H1 (cell line): ENCODE measurements around the gene HECTD4. TPM values are rescaled to one million over a fixed set of nuclear protein-coding genes. Genes with fewer than 3 reads are reported as not detected.

ENCODE experiments used
- CTCF ChIA-PET: fragments of 300-600 bp; sonication (Branson Sonifier 250); formaldehyde crosslinking; loops from one replicate; lab custom pipeline; 2021; ENCODE audit not compliant: partially characterized antibody; lab: Charles Lee
- POLR2A ChIA-PET: fragments of 300-600 bp; sonication (Branson Sonifier 250); formaldehyde crosslinking; loops from one replicate; lab custom pipeline; 2021; ENCODE audit warnings: inconsistent platforms; ENCODE audit not compliant: partially characterized antibody; lab: Charles Lee
- DNase-seq, 2 experiments: peaks; one replicate each; pipeline versions ENCODE4 v3.0.0 to v3.0.0-alpha.2; 2010 to 2022; ENCODE audit warnings: low spot score in 2 of 2, low read depth in 1 of 2, mixed read lengths in 1 of 2
- FAIRE-seq: peaks from 2 replicates; lab custom pipeline; 2011; peaks lifted over from hg19 to GRCh38; lab: Jason Lieb, UNC
- H2AFZ ChIP-seq: 2 replicates; pipeline ENCODE4 v1.8.1; 2012; ENCODE audit warnings: low read length, inconsistent platforms
- H2AK5ac ChIP-seq: 2 replicates; pipeline ENCODE4 v1.6.1; 2013; ENCODE audit warnings: low read depth, low read length
- H2BK120ac ChIP-seq: replicated peaks from 2 replicates; pipeline ENCODE3; 2013; ENCODE audit warnings: low read depth, low read length, inconsistent platforms
- H2BK12ac ChIP-seq: 2 replicates; pipeline ENCODE4 v1.6.1; 2013; ENCODE audit warnings: low read depth, low read length
- H2BK15ac ChIP-seq: 2 replicates; pipeline ENCODE4 v1.6.1; 2013; ENCODE audit warnings: low read length
- H2BK20ac ChIP-seq: 2 replicates; pipeline ENCODE4 v1.6.1; 2013; ENCODE audit warnings: low read length
- H2BK5ac ChIP-seq: 2 replicates; pipeline ENCODE4 v1.6.1; 2013; ENCODE audit warnings: low read depth, low read length
- H3K14ac ChIP-seq: 2 replicates; pipeline ENCODE4 v1.6.1; 2013; ENCODE audit warnings: inconsistent platforms; ENCODE audit not compliant: insufficient read length
- H3K18ac ChIP-seq: 2 replicates; pipeline ENCODE4 v1.6.1; 2013; ENCODE audit warnings: low read length; ENCODE audit errors: extremely low read depth
- H3K23ac ChIP-seq: 2 replicates; pipeline ENCODE4 v1.6.1; 2013; ENCODE audit warnings: inconsistent platforms; ENCODE audit not compliant: insufficient read length
- H3K23me2 ChIP-seq: 2 replicates; pipeline ENCODE4 v1.6.1; 2013; ENCODE audit warnings: low read depth, low read length
- H3K27ac ChIP-seq: 2 replicates; pipeline ENCODE4 v1.6.1; 2011; ENCODE audit warnings: low read depth, low read length, inconsistent platforms
- H3K27me3 ChIP-seq, 4 experiments: replicated peaks in 1 of 4; 1 replicate in 1 of 4; 2 replicates in 3 of 4; pipeline versions ENCODE4 v1.6.1 to v1.8.1; 2011 to 2013; ENCODE audit warnings: low read length in 3 of 4, mild to moderate bottlenecking in 3 of 4, inconsistent platforms in 2 of 4, mixed read lengths in 2 of 4, moderate library complexity in 1 of 4; ENCODE audit not compliant: control insufficient read depth in 3 of 4, insufficient read depth in 3 of 4; ENCODE audit errors: extremely low read depth in 1 of 4
- H3K36me3 ChIP-seq, 4 experiments: 2 replicates each; pipeline versions ENCODE4 v1.6.1 to v1.8.1; 2011 to 2013; ENCODE audit warnings: mild to moderate bottlenecking in 4 of 4, low read length in 3 of 4, moderate library complexity in 2 of 4, control low read depth in 1 of 4, inconsistent platforms in 1 of 4; ENCODE audit not compliant: insufficient read depth in 4 of 4, control insufficient read depth in 2 of 4
- H3K4ac ChIP-seq: replicated peaks from 2 replicates; pipeline ENCODE3; 2013; ENCODE audit warnings: low read length, low read depth, mixed read lengths, inconsistent platforms; ENCODE audit not compliant: insufficient read length
- H3K4me1 ChIP-seq, 4 experiments: replicated peaks in 1 of 4; 1 replicate in 1 of 4; 2 replicates in 3 of 4; pipeline versions ENCODE4 v1.6.1 to v1.8.1; 2011 to 2013; ENCODE audit warnings: low read length in 3 of 4, inconsistent platforms in 2 of 4, mixed read lengths in 1 of 4; ENCODE audit not compliant: insufficient read depth in 4 of 4, control insufficient read depth in 3 of 4
- H3K4me2 ChIP-seq, 2 experiments: 2 replicates each; pipeline versions ENCODE4 v1.6.1 to v1.8.1; 2011 to 2013; ENCODE audit warnings: low read depth in 2 of 2, low read length in 2 of 2, control low read depth in 1 of 2, inconsistent platforms in 1 of 2, mild to moderate bottlenecking in 1 of 2; ENCODE audit not compliant: insufficient read depth in 1 of 2
- H3K4me3 ChIP-seq, 4 experiments: fragments of 200-600, 300-600 bp in 1 of 4; sonication (generic), shearing (Covaris generic), sonication (Bioruptor Twin) in 1 of 4; 2 replicates each; pipeline versions ENCODE4 v1.5.1 to v1.8.1; 2011 to 2016; ENCODE audit warnings: low read length in 4 of 4, low read depth in 3 of 4, control low read depth in 2 of 4, inconsistent platforms in 2 of 4, mild to moderate bottlenecking in 2 of 4, mixed read lengths in 1 of 4, moderate library complexity in 1 of 4; ENCODE audit not compliant: insufficient read depth in 2 of 4; ENCODE audit errors: extremely low read depth in 1 of 4
- H3K56ac ChIP-seq: replicated peaks from 2 replicates; pipeline ENCODE3; 2013; ENCODE audit warnings: low read depth, mild to moderate bottlenecking, mixed read lengths, low read length, inconsistent platforms; ENCODE audit not compliant: insufficient read length
- H3K79me1 ChIP-seq: 2 replicates; pipeline ENCODE4 v1.6.1; 2013; ENCODE audit warnings: low read depth, low read length, control low read depth
- H3K79me2 ChIP-seq, 2 experiments: 2 replicates each; pipeline versions ENCODE4 v1.6.1 to v1.8.1; 2012 to 2013; ENCODE audit warnings: low read length in 2 of 2, mild to moderate bottlenecking in 2 of 2, inconsistent platforms in 1 of 2; ENCODE audit not compliant: insufficient read depth in 2 of 2, control insufficient read depth in 1 of 2
- H3K9ac ChIP-seq, 4 experiments: replicated peaks in 1 of 4; 1 replicate in 1 of 4; 2 replicates in 3 of 4; pipeline versions ENCODE4 v1.6.1 to v1.8.1; 2011 to 2013; ENCODE audit warnings: low read depth in 3 of 4, low read length in 3 of 4, control low read depth in 2 of 4, mild to moderate bottlenecking in 2 of 4, moderate library complexity in 2 of 4, inconsistent platforms in 1 of 4; ENCODE audit errors: extremely low read depth in 1 of 4
- H3K9me3 ChIP-seq, 2 experiments: 2 replicates each; pipeline versions ENCODE4 v1.6.1 to v1.8.1; 2012 to 2013; ENCODE audit warnings: mild to moderate bottlenecking in 2 of 2, moderate library complexity in 2 of 2, control low read depth in 1 of 2, inconsistent platforms in 1 of 2, low read depth in 1 of 2, low read length in 1 of 2, mixed read lengths in 1 of 2; ENCODE audit not compliant: insufficient read depth in 2 of 2
- H4K20me1 ChIP-seq, 2 experiments: replicated peaks in 1 of 2; 2 replicates each; pipeline versions ENCODE3 to v1.8.1; 2011 to 2013; ENCODE audit warnings: inconsistent platforms in 2 of 2, low read length in 2 of 2, mild to moderate bottlenecking in 1 of 2; ENCODE audit not compliant: insufficient read depth in 2 of 2, control insufficient read depth in 1 of 2
- H4K5ac ChIP-seq: 2 replicates; pipeline ENCODE4 v1.6.1; 2013; ENCODE audit warnings: low read length, low read depth, mixed read lengths, inconsistent platforms; ENCODE audit not compliant: insufficient read length
- H4K8ac ChIP-seq: 2 replicates; pipeline ENCODE4 v1.8.0; 2013; ENCODE audit warnings: mild to moderate bottlenecking, moderate library complexity, low read length, inconsistent platforms; ENCODE audit not compliant: insufficient read depth; ENCODE audit errors: extremely low read depth
- H4K91ac ChIP-seq: replicated peaks from 2 replicates; pipeline ENCODE3; 2013; ENCODE audit warnings: low read length, mixed read lengths, inconsistent platforms; ENCODE audit not compliant: insufficient read length
- BRCA1 ChIP-seq: IDR thresholded peaks from 2 replicates; pipeline ENCODE4 v1.6.1; 2012; ENCODE audit warnings: low read depth, low read length, improper control_type of control experiment
- CEBPB ChIP-seq: IDR thresholded peaks from 2 replicates; pipeline ENCODE4 v1.6.1; 2012; ENCODE audit warnings: low read depth, low read length
- EZH2 ChIP-seq: fragments of 200-600 bp; sonication (generic); IDR thresholded peaks from 2 replicates; pipeline ENCODE4 v1.7.1; 2012; ENCODE audit warnings: low read depth, mild to moderate bottlenecking, moderate library complexity, low read length, inconsistent platforms; ENCODE audit not compliant: severe bottlenecking
- HDAC2 ChIP-seq, 2 experiments: fragments of 300-600 bp in 1 of 2; sonication (generic) in 1 of 2; IDR thresholded peaks; 2 replicates each; pipeline ENCODE4 v1.6.1; 2011 to 2012; ENCODE audit warnings: low read depth in 2 of 2, low read length in 2 of 2, mild to moderate bottlenecking in 2 of 2, moderate library complexity in 2 of 2, borderline replicate concordance in 1 of 2, inconsistent platforms in 1 of 2
- JUND ChIP-seq: IDR thresholded peaks from 2 replicates; pipeline ENCODE4 v1.6.1; 2011; ENCODE audit warnings: mild to moderate bottlenecking, improper control_type of control experiment, low read length
- KDM1A ChIP-seq: fragments of 200-600, 300-600 bp; sonication (generic); IDR thresholded peaks from 2 replicates; pipeline ENCODE4 v1.7.1; 2016; ENCODE audit warnings: mild to moderate bottlenecking, low read length, borderline replicate concordance
- RAD21 ChIP-seq, 2 experiments: IDR thresholded peaks in 1 of 2; conservative IDR thresholded peaks in 1 of 2; 2 replicates each; pipeline ENCODE4 v1.6.1; 2011; ENCODE audit warnings: low read depth in 2 of 2, low read length in 2 of 2, improper control_type of control experiment in 1 of 2, inconsistent platforms in 1 of 2, mild to moderate bottlenecking in 1 of 2, moderate library complexity in 1 of 2
- RFX5 ChIP-seq: IDR thresholded peaks from 2 replicates; pipeline ENCODE4 v1.6.1; 2011; ENCODE audit warnings: low read depth, low read length, improper control_type of control experiment, borderline replicate concordance
- RXRA ChIP-seq: IDR thresholded peaks from 2 replicates; pipeline ENCODE4 v1.6.1; 2011; ENCODE audit warnings: low read depth, mild to moderate bottlenecking, low read length, moderate library complexity; ENCODE audit not compliant: insufficient read depth
- SAP30 ChIP-seq: fragments of 300-600 bp; sonication (generic); IDR thresholded peaks from 2 replicates; pipeline ENCODE4 v1.7.1; 2012; ENCODE audit warnings: low read length, moderate library complexity, mild to moderate bottlenecking, inconsistent platforms; ENCODE audit not compliant: insufficient read depth, insufficient replicate concordance
- SP1 ChIP-seq: IDR thresholded peaks from 2 replicates; pipeline ENCODE4 v1.6.1; 2011; ENCODE audit warnings: low read depth, low read length
- SP4 ChIP-seq: IDR thresholded peaks from 2 replicates; pipeline ENCODE4 v1.6.1; 2012; ENCODE audit warnings: low read length, inconsistent platforms
- TBP ChIP-seq: IDR thresholded peaks from 2 replicates; pipeline ENCODE4 v1.6.1; 2011; ENCODE audit warnings: low read depth, low read length, improper control_type of control experiment
- WGBS, 2 experiments: shearing (Covaris generic) in 1 of 2; methylation state at CpG; one replicate each; pipeline versions ENCODE4 v1.1.6 to v1.1.7; 2013 to 2015; ENCODE audit warnings: low lambda C conversion rate in 2 of 2, mixed read lengths in 2 of 2, inconsistent platforms in 1 of 2, low coverage in 1 of 2, missing lambda C conversion rate in 1 of 2; ENCODE audit not compliant: insufficient replicate concordance in 2 of 2, insufficient coverage in 1 of 2, insufficient read length in 1 of 2; ENCODE audit errors: extremely low coverage in 1 of 2, missing lambda C conversion rate in 1 of 2; 5-methylcytosine and 5-hydroxymethylcytosine counted together
- polyA plus RNA-seq, 7 experiments: library from polyadenylated mRNA; depleted of rRNA in 3 of 7; stranded (reverse) in 5 of 7; unstranded in 2 of 7; fragments of >200 nt in 5 of 7; fragments of 200-250 nt in 2 of 7; gene quantifications; 1 replicate in 5 of 7; 2 replicates in 1 of 7; 4 replicates in 1 of 7; pipeline versions ENCODE4 v1.2.1 to v1.2.3, GENCODE V29; 2011 to 2013; ENCODE audit warnings: missing spikeins in 2 of 7, mixed read lengths in 2 of 7
- total RNA-seq: library from RNA; stranded (reverse); fragmentation: NEBNext Ultra II Directional; extraction: Animal tissue kit (Norgen Biotek cat#: 25700); gene quantifications from 2 replicates; pipeline ENCODE4 v1.2.1, GENCODE V29; 2021

HECTD4 gene
- total and polyA plus RNA-seq, 2 of the 8 experiments (the other 6 are each of a cell fraction or from before 2014, with no cell fraction given) = 6.5 to 33.7 TPM

GRCh38 chr12:112191201-112191600 lies 191.0 kb downstream of the HECTD4 start:
- H4K91ac ChIP-seq = no peak overlapping the region
- no peak overlapping the region for H2BK120ac ChIP-seq
- no peak overlapping the region for H3K23ac ChIP-seq
- H2AK5ac ChIP-seq = no peak overlapping the region
- 90% methylated on average over 2 of the region's 2 CpGs; no CpG with 5 or more reads in 1 of the 2 experiments for WGBS, 2 experiments
- no peaks in the 10 kb centered on the region for H3K79me1 ChIP-seq
- H3K9ac ChIP-seq = no peak overlapping the region
- no peaks in the 10 kb centered on the region for H3K4me1 ChIP-seq
- no peak overlapping the region for H4K5ac ChIP-seq
- no peak overlapping the region for H3K27ac ChIP-seq
- no peak overlapping the region for H2BK20ac ChIP-seq
- peaks cover 6 to 31% (median 11%) of the 10 kb centered on the region in 4 experiments; a peak in 6 of 8 replicates for H3K36me3 ChIP-seq
- no peak overlapping the region for H2AFZ ChIP-seq
- no peak for DNase-seq
- H3K14ac ChIP-seq = no peak overlapping the region
- H3K4me2 ChIP-seq = no peak overlapping the region
- H2BK15ac ChIP-seq = no peak overlapping the region
- TF ChIP-seq HDAC2 (IDR thresholded peaks at IDR 0.05; ENCODE audit: borderline replicate concordance in 1 of 2, low read depth in 2 of 2, low read length in 2 of 2) (no peak), TBP (no peak), SP1 (no peak), BRCA1 (no peak), EZH2 (no peak), JUND (no peak), RAD21 (IDR thresholded peaks at IDR 0.05 in 1 of 2, conservative IDR thresholded peaks at IDR 0.05 in 1 of 2; ENCODE audit: low read depth in 2 of 2, low read length in 2 of 2) (no peak), CEBPB (no peak), SAP30 (no peak), SP4 (no peak), KDM1A (no peak), RXRA (no peak), RFX5 (no peak)
- no peaks in the 10 kb centered on the region for H3K27me3 ChIP-seq
- H3K4me3 ChIP-seq = no peak overlapping the region
- no peak overlapping the region for H3K4ac ChIP-seq
- no peaks in the 10 kb centered on the region for H3K79me2 ChIP-seq
- no peak overlapping the region for H3K18ac ChIP-seq
- H3K23me2 ChIP-seq = no peaks in the 10 kb centered on the region
- no peak for FAIRE-seq
- CTCF ChIA-PET = interaction anchor here (0.7 to 5.9 kb wide), 3 partner anchors 10 to 196 kb away, joined by 4 to 22 read pairs (median 8); no protein-coding TSS in a partner anchor
- POLR2A ChIA-PET = no interaction called here
- H3K9me3 ChIP-seq = no peaks in the 10 kb centered on the region
- H4K8ac ChIP-seq = no peak overlapping the region
- H4K20me1 ChIP-seq = no peaks in the 10 kb centered on the region
- no peak overlapping the region for H2BK5ac ChIP-seq
- no peak overlapping the region for H3K56ac ChIP-seq
- no peak overlapping the region for H2BK12ac ChIP-seq
